ENCODE measurements around the gene TBXAS1.
"Not testable (repeated sequence)": the region's sequence is repeated elsewhere in the genome, so short reads cannot be mapped to it uniquely, and the experiment has no call there.

Gene TBXAS1

GRCh38 chr7:139825666-139826290, 3.3 kb upstream of the TBXAS1 start:
- DNase-seq (ENCODE audit: low read depth in 1 of 2, low spot score in 1 of 2), result no peak

- DNase-seq (ENCODE audit: low read depth in 1 of 2, low spot score in 1 of 2), result no peak
These were observed 2.0 kb upstream of the TBXAS1 start for GRCh38 chr7:139827042-139827441.

GRCh38 chr7:139828446-139828845, 618 bp upstream of the TBXAS1 start:
- DNase-seq (ENCODE audit: low read depth in 1 of 2, low spot score in 1 of 2), result no peak

GRCh38 chr7:139829775-139830117, 682 bp downstream of the TBXAS1 start:
- no peak for DNase-seq (ENCODE audit: low read depth in 1 of 2, low spot score in 1 of 2)

GRCh38 chr7:139830292-139830691, 1.2 kb downstream of the TBXAS1 start:
- no peak for DNase-seq (ENCODE audit: low read depth in 1 of 2, low spot score in 1 of 2)

- no peak for DNase-seq (ENCODE audit: low read depth in 1 of 2, low spot score in 1 of 2)
These were observed 1.9 kb downstream of the TBXAS1 start for GRCh38 chr7:139830782-139831501.

GRCh38 chr7:139835848-139836247, 6.8 kb downstream of the TBXAS1 start:
- DNase-seq (ENCODE audit: low read depth in 1 of 2, low spot score in 1 of 2), result not testable (repeated sequence)

- DNase-seq (ENCODE audit: low read depth in 1 of 2, low spot score in 1 of 2), result not testable (repeated sequence)
These were observed 8.2 kb downstream of the TBXAS1 start for GRCh38 chr7:139837291-139837690.

GRCh38 chr7:139838276-139838675, 9.2 kb downstream of the TBXAS1 start:
- no peak for DNase-seq (ENCODE audit: low read depth in 1 of 2, low spot score in 1 of 2)

- DNase-seq (ENCODE audit: low read depth in 1 of 2, low spot score in 1 of 2), result no peak
These were observed 9.8 kb downstream of the TBXAS1 start for GRCh38 chr7:139838876-139839275.

GRCh38 chr7:139840776-139841175, 11.7 kb downstream of the TBXAS1 start:
- no peak for DNase-seq (ENCODE audit: low read depth in 1 of 2, low spot score in 1 of 2)

- no peak for DNase-seq (ENCODE audit: low read depth in 1 of 2, low spot score in 1 of 2)
These were observed 13.5 kb downstream of the TBXAS1 start for GRCh38 chr7:139842401-139843210.

- not testable (repeated sequence) for DNase-seq (ENCODE audit: low read depth in 1 of 2, low spot score in 1 of 2)
These were observed 14.1 kb downstream of the TBXAS1 start for GRCh38 chr7:139843211-139843537.

GRCh38 chr7:139844779-139845442, 15.8 kb downstream of the TBXAS1 start:
- no peak for DNase-seq (ENCODE audit: low read depth in 1 of 2, low spot score in 1 of 2)

- no peak for DNase-seq (ENCODE audit: low read depth in 1 of 2, low spot score in 1 of 2)
These were observed 16.4 kb downstream of the TBXAS1 start for GRCh38 chr7:139845443-139845805.

- no peak for DNase-seq (ENCODE audit: low read depth in 1 of 2, low spot score in 1 of 2)
These were observed 17.2 kb downstream of the TBXAS1 start for GRCh38 chr7:139846297-139846696.

GRCh38 chr7:139848274-139848673, 19.2 kb downstream of the TBXAS1 start:
- DNase-seq (ENCODE audit: low read depth in 1 of 2, low spot score in 1 of 2), result no peak

GRCh38 chr7:139850906-139851305, 21.8 kb downstream of the TBXAS1 start:
- DNase-seq (ENCODE audit: low read depth in 1 of 2, low spot score in 1 of 2), result no peak

GRCh38 chr7:139851770-139852481, 22.9 kb downstream of the TBXAS1 start:
- DNase-seq (ENCODE audit: low read depth in 1 of 2, low spot score in 1 of 2), result no peak

- DNase-seq (ENCODE audit: low read depth in 1 of 2, low spot score in 1 of 2), result no peak
These were observed 23.4 kb downstream of the TBXAS1 start for GRCh38 chr7:139852482-139852845.

- no peak for DNase-seq (ENCODE audit: low read depth in 1 of 2, low spot score in 1 of 2)
These were observed 24.6 kb downstream of the TBXAS1 start for GRCh38 chr7:139853506-139854123.
